Hippocampal formation (tissue), 2 donors: ENCODE measurements around the gene PLD5.
"Not testable (repeated sequence)": the region's sequence is repeated elsewhere in the genome, so short reads cannot be mapped to it uniquely, and the experiment has no call there.

ENCODE experiments used
- DNase-seq, 2 donors: peaks; one replicate each; lab custom pipeline; 2025; lab: John Stamatoyannopoulos, UW

PLD5 gene

DNA sequence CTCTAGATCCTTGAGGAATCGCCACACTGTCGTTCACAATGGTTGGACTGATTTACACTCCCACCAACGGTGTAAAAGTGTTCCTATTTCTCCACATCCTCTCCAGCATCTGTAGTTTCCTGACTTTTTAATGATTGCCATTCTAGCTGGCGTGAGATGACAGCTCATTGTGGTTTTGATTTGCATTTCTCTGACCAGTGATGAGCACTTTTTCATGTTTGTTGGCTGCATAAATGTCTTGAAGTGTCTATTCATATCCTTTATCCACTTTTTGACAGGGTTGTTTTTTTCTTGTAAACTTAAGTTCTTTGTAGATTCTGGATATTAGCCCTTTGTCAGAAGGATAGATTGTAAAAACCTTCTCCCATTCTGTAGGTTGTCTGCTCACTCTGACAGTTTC, 465.9 kb downstream of the PLD5 start:
- not testable (repeated sequence) for DNase-seq

DNA sequence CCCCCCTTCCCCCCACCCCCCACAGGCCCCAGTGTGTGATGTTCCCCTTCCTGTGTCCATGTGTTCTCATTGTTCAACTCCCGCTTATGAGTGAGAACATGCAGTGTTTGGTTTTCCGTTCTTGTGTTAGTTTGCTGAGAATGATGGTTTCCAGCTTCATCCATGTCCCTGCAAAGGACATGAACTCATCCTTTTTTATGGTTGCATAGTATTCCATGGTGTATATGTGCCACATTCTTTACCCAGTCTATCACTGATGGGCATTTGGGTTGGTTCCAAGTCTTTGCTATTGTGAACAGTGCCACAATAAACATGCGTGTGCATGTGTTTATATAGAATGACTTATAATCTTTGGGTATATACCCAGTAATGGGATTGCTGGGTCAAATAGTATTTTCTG, 466.3 kb downstream of the PLD5 start:
- DNase-seq: not testable (repeated sequence)

GRCh38 chr1:242057745-242058115, 466.8 kb downstream of the PLD5 start:
- DNase-seq: no peak

DNA sequence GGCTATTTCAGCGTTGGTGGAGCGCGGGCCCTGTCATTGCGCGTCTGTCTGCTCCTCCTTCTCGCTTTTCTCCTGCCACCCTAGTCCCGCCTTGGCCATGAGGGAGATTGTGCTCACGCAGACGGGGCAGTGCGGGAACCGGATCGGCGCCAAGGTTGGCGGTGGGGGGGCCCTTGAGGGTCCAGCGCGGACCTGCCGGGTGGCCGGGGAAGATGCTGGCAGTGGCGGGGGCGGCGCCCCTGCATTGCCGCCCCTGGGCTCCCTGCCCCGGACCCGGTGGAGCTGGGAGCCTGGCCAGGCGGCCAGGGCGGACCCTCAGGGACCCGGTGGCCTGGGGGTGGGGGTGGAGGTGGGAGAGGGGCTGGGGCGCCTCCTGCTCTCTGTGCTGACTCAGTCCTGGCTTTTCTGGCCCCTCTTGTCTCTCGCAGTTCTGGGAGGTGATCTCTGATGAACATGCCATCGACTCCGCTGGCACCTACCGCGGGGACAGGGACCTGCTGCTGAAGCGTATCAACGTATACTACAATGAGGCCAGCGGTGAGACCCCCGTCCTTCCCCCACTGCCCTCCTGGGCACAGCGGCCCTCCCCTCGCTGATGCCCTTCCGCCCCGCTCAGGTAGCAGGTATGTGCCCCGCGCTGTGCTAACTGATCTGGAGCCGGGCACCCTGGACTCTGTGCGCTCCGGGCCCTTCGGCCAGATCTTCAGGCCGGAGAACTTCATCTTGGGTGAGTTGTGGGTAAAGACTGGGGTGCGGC, 467.3 kb downstream of the PLD5 start:
- DNase-seq: no peak

- no peak for DNase-seq
Observed at GRCh38 chr1:242055749-242056320, 468.7 kb downstream of the PLD5 start.

DNA sequence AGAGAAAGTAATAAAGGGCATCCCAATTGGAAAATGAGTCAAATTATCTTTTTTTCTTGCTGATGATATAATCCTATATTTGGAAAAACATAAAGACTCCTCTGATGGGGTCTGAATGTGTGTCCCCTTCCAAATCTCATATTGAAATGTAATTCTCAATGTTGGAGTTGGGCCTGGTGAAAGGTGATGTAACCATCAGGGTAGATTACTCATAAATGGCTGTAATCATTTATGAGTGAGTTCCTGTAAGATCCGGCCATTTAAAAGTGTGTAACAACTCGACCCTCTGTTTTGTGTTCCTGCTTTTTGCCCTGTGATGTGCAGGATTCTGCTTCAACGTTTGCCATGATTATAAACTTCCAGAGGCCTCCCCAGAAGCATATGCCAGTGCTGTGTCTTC, 481.3 kb downstream of the PLD5 start:
- no peak for DNase-seq

DNA sequence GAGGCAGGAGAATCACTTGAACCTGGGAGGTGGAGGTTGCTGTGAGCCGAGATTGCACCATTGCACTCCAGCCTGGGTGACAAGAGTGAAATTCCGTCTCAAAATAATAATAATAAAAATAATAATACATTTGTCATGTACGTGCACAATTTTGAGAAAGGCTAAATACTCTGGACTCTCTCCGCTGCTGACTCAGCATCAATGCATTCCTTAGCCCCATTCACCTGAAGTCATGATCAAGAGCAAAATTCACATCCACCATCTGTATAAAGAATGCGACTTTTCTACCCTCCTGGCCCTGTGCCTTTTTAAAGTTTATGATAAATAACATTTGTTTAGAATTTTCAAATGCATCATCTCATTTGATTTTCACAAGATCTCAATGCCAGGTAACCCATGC, 490.1 kb downstream of the PLD5 start:
- no peak for DNase-seq

DNA sequence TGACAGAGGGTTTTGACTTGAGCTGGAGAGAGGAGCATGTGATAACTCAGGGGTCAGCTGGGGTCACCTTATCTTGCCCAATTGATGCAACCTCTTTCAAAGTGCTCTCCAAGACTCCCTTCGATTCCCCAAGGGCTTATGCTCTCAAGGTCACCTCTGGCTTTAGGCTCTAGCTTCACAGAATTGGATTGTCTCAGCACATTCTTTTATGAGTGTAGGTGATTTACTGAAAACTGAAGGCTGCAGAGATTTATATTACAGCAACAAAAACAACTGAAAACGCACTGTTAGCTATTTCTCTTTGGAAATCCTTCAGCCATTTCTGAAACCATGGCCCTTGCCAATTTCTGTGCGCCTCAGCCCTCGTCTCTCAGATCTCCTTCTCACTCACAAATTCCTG, 491.1 kb downstream of the PLD5 start:
- no peak for DNase-seq
